Astrocyte (in vitro differentiated cells and primary cell): ENCODE results near the gene ATXN1. TPM values are rescaled to one million over a fixed set of nuclear protein-coding genes. Genes with fewer than 3 reads are reported as not detected.
A peak's percentile ranks its signal among the peaks of the same experiment; 100 is the strongest.

Experiments used
- DNase-seq: peaks from one replicate; pipeline ENCODE4 v3.0.0-alpha.2; 2010; ENCODE audit warnings: low read depth
- FAIRE-seq: peaks from 2 replicates; lab custom pipeline; 2011; peaks lifted over from hg19 to GRCh38; lab: Jason Lieb, UNC
- H2AFZ ChIP-seq: 2 replicates; pipeline ENCODE4 v1.6.0; 2012; ENCODE audit warnings: low read depth, low read length, inconsistent platforms
- H3K27ac ChIP-seq: 2 replicates; pipeline ENCODE4 v1.5.1; 2011; ENCODE audit warnings: low read depth, low read length, inconsistent platforms
- H3K27me3 ChIP-seq: 2 replicates; pipeline ENCODE4 v1.6.0; 2011; ENCODE audit warnings: low read length, inconsistent platforms; ENCODE audit not compliant: insufficient read depth
- H3K36me3 ChIP-seq: 2 replicates; pipeline ENCODE4 v1.5.1; 2011; ENCODE audit warnings: low read length, inconsistent platforms; ENCODE audit not compliant: insufficient read depth
- H3K4me1 ChIP-seq: 2 replicates; pipeline ENCODE4 v1.5.1; 2011; ENCODE audit warnings: low read length, inconsistent platforms; ENCODE audit not compliant: insufficient read depth
- H3K4me2 ChIP-seq: 2 replicates; pipeline ENCODE4 v1.6.0; 2012; ENCODE audit warnings: low read length, inconsistent platforms
- H3K4me3 ChIP-seq: 2 replicates; pipeline ENCODE4 v1.5.1; 2011; ENCODE audit warnings: low read depth, mild to moderate bottlenecking, low read length, inconsistent platforms; ENCODE audit not compliant: insufficient read depth
- H3K79me2 ChIP-seq: 2 replicates; pipeline ENCODE4 v1.6.0; 2012; ENCODE audit warnings: mild to moderate bottlenecking, low read length, inconsistent platforms; ENCODE audit not compliant: insufficient read depth
- H3K9ac ChIP-seq: 2 replicates; pipeline ENCODE4 v1.6.0; 2012; ENCODE audit warnings: mild to moderate bottlenecking, low read length, inconsistent platforms
- H3K9me3 ChIP-seq: 2 replicates; pipeline ENCODE4 v1.5.1; 2012; ENCODE audit warnings: low read depth, mild to moderate bottlenecking, low read length, inconsistent platforms; ENCODE audit not compliant: insufficient read depth
- H4K20me1 ChIP-seq: 2 replicates; pipeline ENCODE4 v1.6.0; 2012; ENCODE audit warnings: low read length, inconsistent platforms; ENCODE audit not compliant: insufficient read depth
- H3K27ac Mint-ChIP-seq: one replicate; pipeline ENCODE4 v1.8.0; 2021; ENCODE audit warnings: mild to moderate bottlenecking, mixed read lengths; ENCODE audit not compliant: unreplicated experiment
- H3K27me3 Mint-ChIP-seq: one replicate; pipeline ENCODE4 v1.8.0; 2021; ENCODE audit warnings: low read depth, mixed read lengths; ENCODE audit not compliant: unreplicated experiment
- H3K36me3 Mint-ChIP-seq: one replicate; pipeline ENCODE4 v1.8.0; 2021; ENCODE audit warnings: low read depth, mixed read lengths; ENCODE audit not compliant: unreplicated experiment
- H3K4me1 Mint-ChIP-seq: one replicate; pipeline ENCODE4 v1.8.0; 2021; ENCODE audit warnings: low read depth, mixed read lengths; ENCODE audit not compliant: unreplicated experiment
- H3K4me3 Mint-ChIP-seq: one replicate; pipeline ENCODE4 v1.8.0; 2021; ENCODE audit warnings: mild to moderate bottlenecking, moderate library complexity, mixed read lengths; ENCODE audit not compliant: unreplicated experiment
- H3K9me3 Mint-ChIP-seq: one replicate; pipeline ENCODE4 v1.8.0; 2021; ENCODE audit warnings: mild to moderate bottlenecking, mixed read lengths; ENCODE audit not compliant: unreplicated experiment
- EZH2 ChIP-seq: IDR thresholded peaks from 2 replicates; pipeline ENCODE4 v1.6.1; 2012; ENCODE audit warnings: mild to moderate bottlenecking, low read length, inconsistent platforms; ENCODE audit not compliant: insufficient read depth
- total RNA-seq: library from RNA; stranded (reverse); gene quantifications from 2 replicates; pipeline ENCODE4 v1.2.1, GENCODE V29; 2021
- TF ChIP-seq, protein P1 (sequence below): IDR thresholded peaks from 2 replicates; pipeline ENCODE4 v1.5.1; 2011; ENCODE audit warnings: low read depth, mild to moderate bottlenecking, inconsistent platforms, low read length, moderate library complexity; ENCODE audit not compliant: insufficient read depth

Gene ATXN1
- total RNA-seq, 1 donor from 2014 or later, result 70.9 TPM

DNA sequence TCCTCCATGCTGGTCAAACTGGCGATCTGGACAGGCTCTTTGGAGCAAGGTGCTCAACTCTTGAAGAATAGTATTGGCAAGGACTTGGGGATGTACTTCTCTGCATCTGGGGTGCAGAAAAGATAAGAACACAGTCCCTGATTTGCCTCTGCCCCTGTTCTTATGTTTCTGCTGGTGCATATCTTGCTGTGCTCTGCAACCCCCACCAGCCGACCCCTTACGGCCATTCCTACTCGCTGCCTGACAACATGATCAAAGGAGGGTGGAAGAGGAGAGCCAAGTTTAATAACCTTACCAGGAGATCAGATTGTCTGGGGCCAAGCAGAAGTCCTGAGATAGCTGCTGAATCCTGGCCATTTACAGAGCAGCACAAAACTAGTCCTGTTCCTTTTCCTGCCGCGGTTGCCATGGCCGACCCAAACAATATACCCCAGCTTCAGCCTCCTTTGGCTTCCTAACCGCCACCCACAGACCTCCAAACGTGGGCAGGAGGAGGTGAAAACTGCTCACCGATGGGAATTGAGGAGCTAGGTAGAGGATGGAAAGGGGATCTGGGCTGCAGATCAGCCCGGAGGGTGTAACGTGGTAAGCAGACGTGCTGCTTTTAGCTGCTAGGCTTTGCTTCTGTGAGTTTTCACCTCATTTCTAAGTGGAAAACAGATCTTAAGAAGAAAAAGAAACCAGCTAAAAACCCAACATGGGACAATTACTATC, 60.9 kb downstream of the ATXN1 start:
- H3K4me3 Mint-ChIP-seq, result no peak overlapping the region

GRCh38 chr6:16698997-16699868, 62.0 kb downstream of the ATXN1 start:
- Histone ChIP-seq H3K4me1 (peaks cover 46% of the 10 kb centered on the region), H3K27ac (peak overlapping the region; percentile 63), H2AFZ (no peak overlapping the region), H3K79me2 (peaks cover 84% of the 10 kb centered on the region), H3K9me3 (no peaks in the 10 kb centered on the region), H3K4me3 (no peak overlapping the region), H3K4me2 (peak overlapping the region; percentile 80), H3K36me3 (no peaks in the 10 kb centered on the region), H3K9ac (peak overlapping the region; percentile 31), H4K20me1 (peaks cover 6% of the 10 kb centered on the region), H3K27me3 (no peaks in the 10 kb centered on the region)
- Mint-ChIP-seq H3K4me3 (no peak overlapping the region), H3K27ac (peak overlapping the region; percentile 50), H3K4me1 (peaks cover 47% of the 10 kb centered on the region), H3K36me3 (peaks cover 2% of the 10 kb centered on the region), H3K9me3 (peaks cover 6% of the 10 kb centered on the region), H3K27me3 (no peaks in the 10 kb centered on the region)
- FAIRE-seq (peak; percentile 87), DNase-seq (peak; percentile 71)
- TF ChIP-seq EZH2, result no peak
- TF ChIP-seq, protein P1, sequence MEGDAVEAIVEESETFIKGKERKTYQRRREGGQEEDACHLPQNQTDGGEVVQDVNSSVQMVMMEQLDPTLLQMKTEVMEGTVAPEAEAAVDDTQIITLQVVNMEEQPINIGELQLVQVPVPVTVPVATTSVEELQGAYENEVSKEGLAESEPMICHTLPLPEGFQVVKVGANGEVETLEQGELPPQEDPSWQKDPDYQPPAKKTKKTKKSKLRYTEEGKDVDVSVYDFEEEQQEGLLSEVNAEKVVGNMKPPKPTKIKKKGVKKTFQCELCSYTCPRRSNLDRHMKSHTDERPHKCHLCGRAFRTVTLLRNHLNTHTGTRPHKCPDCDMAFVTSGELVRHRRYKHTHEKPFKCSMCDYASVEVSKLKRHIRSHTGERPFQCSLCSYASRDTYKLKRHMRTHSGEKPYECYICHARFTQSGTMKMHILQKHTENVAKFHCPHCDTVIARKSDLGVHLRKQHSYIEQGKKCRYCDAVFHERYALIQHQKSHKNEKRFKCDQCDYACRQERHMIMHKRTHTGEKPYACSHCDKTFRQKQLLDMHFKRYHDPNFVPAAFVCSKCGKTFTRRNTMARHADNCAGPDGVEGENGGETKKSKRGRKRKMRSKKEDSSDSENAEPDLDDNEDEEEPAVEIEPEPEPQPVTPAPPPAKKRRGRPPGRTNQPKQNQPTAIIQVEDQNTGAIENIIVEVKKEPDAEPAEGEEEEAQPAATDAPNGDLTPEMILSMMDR, result no peak

More for the DNA sequence above, 60.9 kb downstream of the ATXN1 start:
- Histone ChIP-seq H3K9me3 (no peaks in the 10 kb centered on the region), H4K20me1 (peaks cover 16% of the 10 kb centered on the region), H3K9ac (peak overlapping the region; percentile 76), H2AFZ (no peak overlapping the region), H3K36me3 (no peaks in the 10 kb centered on the region), H3K4me1 (peaks cover 57% of the 10 kb centered on the region), H3K27ac (peak overlapping the region; percentile 63), H3K79me2 (peaks cover 82% of the 10 kb centered on the region), H3K4me3 (peak overlapping the region; percentile 17), H3K27me3 (no peaks in the 10 kb centered on the region), H3K4me2 (peak overlapping the region; percentile 80)
- H3K4me1 Mint-ChIP-seq, result peaks cover 58% of the 10 kb centered on the region
- FAIRE-seq, result no peak
- no peak for TF ChIP-seq EZH2
- TF ChIP-seq, protein P1, result no peak
- H3K36me3 Mint-ChIP-seq, result peaks cover 6% of the 10 kb centered on the region
- no peak for DNase-seq
- H3K27me3 Mint-ChIP-seq, result no peaks in the 10 kb centered on the region
- no peak overlapping the region for H3K27ac Mint-ChIP-seq
- peaks cover 3% of the 10 kb centered on the region for H3K9me3 Mint-ChIP-seq
